T-helper 1 cell treated with Interleukin-12 subunit alpha and Interleukin-12 subunit beta and Interleukin-4 antibody, amounts not matched to agents 30 μg/mL and 1 μg/mL, for 36 hours (primary cell): ENCODE results near the gene TMEM167B.
"Not testable (repeated sequence)": the region's sequence is repeated elsewhere in the genome, so short reads cannot be mapped to it uniquely, and the experiment has no call there.

Experiments used
- H3K27ac Mint-ChIP-seq: one replicate; pipeline ENCODE4 v1.8.0; 2021; ENCODE audit warnings: mild to moderate bottlenecking, mixed read lengths
- H3K27me3 Mint-ChIP-seq: one replicate; pipeline ENCODE4 v1.8.0; 2021; ENCODE audit warnings: low read depth, mixed read lengths
- H3K36me3 Mint-ChIP-seq: one replicate; pipeline ENCODE4 v1.8.0; 2021; ENCODE audit warnings: low read depth, mixed read lengths
- H3K4me1 Mint-ChIP-seq: one replicate; pipeline ENCODE4 v1.8.0; 2021; ENCODE audit warnings: low read depth, mixed read lengths
- H3K4me3 Mint-ChIP-seq: one replicate; pipeline ENCODE4 v1.8.0; 2021; ENCODE audit warnings: mild to moderate bottlenecking, moderate library complexity, mixed read lengths
- H3K9me3 Mint-ChIP-seq: one replicate; pipeline ENCODE4 v1.8.0; 2021; ENCODE audit warnings: mixed read lengths

TMEM167B gene

DNA sequence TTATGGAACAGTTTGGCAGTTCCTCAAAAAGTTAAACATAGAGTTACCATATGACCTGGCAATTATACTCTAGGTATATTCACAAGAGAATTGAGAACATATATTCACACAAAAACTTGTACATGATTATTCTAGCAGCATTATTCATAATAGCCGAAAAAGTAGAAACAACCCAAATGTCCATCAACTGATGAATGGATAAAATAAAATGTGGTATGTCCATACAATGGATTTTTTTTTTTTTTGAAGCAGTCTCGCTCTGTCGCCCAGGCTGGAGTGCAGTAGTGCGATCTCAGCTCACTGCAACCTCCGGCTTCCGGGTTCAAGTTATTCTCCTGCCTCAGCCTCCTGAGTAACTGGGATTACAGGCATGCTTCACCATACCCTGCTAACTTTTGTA is 52.2 kb downstream of the TMEM167B start:
- not testable (repeated sequence) for H3K27me3 Mint-ChIP-seq, H3K36me3 Mint-ChIP-seq, H3K4me3 Mint-ChIP-seq, H3K27ac Mint-ChIP-seq, H3K9me3 Mint-ChIP-seq, H3K4me1 Mint-ChIP-seq
